Measurements from ENCODE around the gene PDE8B. TPM values are rescaled to one million over a fixed set of nuclear protein-coding genes. Genes with fewer than 3 reads are reported as not detected.

PDE8B gene
- total and polyA plus RNA-seq, 11 donors: 1.1 to 9.3 (median 3.4) TPM

- WGBS, 4 donors: 77 to 80% (median 78%) methylated on average over 3 of the region's 3 CpGs
- DNase-seq: no peak
- H3K27me3 ChIP-seq: no peaks in the 10 kb centered on the region
- TF ChIP-seq, protein P1, sequence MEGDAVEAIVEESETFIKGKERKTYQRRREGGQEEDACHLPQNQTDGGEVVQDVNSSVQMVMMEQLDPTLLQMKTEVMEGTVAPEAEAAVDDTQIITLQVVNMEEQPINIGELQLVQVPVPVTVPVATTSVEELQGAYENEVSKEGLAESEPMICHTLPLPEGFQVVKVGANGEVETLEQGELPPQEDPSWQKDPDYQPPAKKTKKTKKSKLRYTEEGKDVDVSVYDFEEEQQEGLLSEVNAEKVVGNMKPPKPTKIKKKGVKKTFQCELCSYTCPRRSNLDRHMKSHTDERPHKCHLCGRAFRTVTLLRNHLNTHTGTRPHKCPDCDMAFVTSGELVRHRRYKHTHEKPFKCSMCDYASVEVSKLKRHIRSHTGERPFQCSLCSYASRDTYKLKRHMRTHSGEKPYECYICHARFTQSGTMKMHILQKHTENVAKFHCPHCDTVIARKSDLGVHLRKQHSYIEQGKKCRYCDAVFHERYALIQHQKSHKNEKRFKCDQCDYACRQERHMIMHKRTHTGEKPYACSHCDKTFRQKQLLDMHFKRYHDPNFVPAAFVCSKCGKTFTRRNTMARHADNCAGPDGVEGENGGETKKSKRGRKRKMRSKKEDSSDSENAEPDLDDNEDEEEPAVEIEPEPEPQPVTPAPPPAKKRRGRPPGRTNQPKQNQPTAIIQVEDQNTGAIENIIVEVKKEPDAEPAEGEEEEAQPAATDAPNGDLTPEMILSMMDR (IDR thresholded peaks at IDR 0.05): no peak
- TF ChIP-seq POLR2A (IDR thresholded peaks at IDR 0.05): no peak
- no peak overlapping the region for H3K27ac ChIP-seq
- no peaks in the 10 kb centered on the region for H3K4me1 ChIP-seq
- no peak overlapping the region for H3K4me3 ChIP-seq
- no peak for ATAC-seq
- intact Hi-C loops (cut with DNase I): no loop called here
- no peaks in the 10 kb centered on the region for H3K36me3 ChIP-seq
- H3K9me3 ChIP-seq: no peaks in the 10 kb centered on the region
Observed at GRCh38 chr5:77251921-77252320, 41.4 kb downstream of the PDE8B start.

GRCh38 chr5:77255617-77256016 lies 45.1 kb downstream of the PDE8B start:
- Histone ChIP-seq H3K27ac (no peak overlapping the region), H3K9me3 (no peaks in the 10 kb centered on the region), H3K27me3 (no peaks in the 10 kb centered on the region), H3K4me1 (no peaks in the 10 kb centered on the region), H3K4me3 (no peak overlapping the region), H3K36me3 (no peaks in the 10 kb centered on the region)
- DNase-seq (no peak), ATAC-seq (no peak)
- intact Hi-C loops (cut with DNase I): loop anchor here in 1 of 10 donors (5.0 kb wide), 1 partner anchor 142 kb away; no protein-coding TSS in a partner anchor
- TF ChIP-seq POLR2A (IDR thresholded peaks at IDR 0.05): no peak
- TF ChIP-seq, protein P1 (IDR thresholded peaks at IDR 0.05): no peak
- 74 to 93% (median 81%) methylated on average over 6 of the region's 6 CpGs for WGBS, 4 donors

DNA sequence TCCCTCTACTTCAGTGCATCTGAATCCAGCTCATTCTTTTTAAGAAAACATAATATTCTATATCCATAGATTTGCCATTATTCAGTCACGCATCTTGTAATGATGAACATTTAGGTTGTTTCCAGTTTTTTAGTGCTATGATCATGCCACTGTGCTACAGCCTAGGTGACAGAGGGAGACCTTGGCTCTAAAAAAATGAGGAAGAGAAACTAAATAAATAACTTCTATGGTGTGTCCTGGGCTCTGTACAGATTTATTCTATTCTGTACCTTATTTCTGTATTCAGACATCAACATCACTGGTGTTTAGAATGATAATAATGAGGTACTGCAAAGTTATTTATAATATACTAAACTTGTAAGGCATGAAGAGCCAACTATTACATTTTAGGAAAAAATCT lies 45.9 kb downstream of the PDE8B start:
- no peak for ATAC-seq
- DNase-seq: no peak
- H3K4me3 ChIP-seq: no peak overlapping the region
- intact Hi-C loops (cut with DNase I): loop anchor here in 1 of 10 donors (5.0 kb wide), 1 partner anchor 141 kb away; no protein-coding TSS in a partner anchor
- H3K9me3 ChIP-seq: no peaks in the 10 kb centered on the region
- no peaks in the 10 kb centered on the region for H3K27me3 ChIP-seq
- 97 to 99% (median 97%) methylated on average over 1 of the region's 1 CpG for WGBS, 4 donors
- no peak overlapping the region for H3K27ac ChIP-seq
- no peaks in the 10 kb centered on the region for H3K4me1 ChIP-seq
- TF ChIP-seq, protein P1 (IDR thresholded peaks at IDR 0.05): no peak
- TF ChIP-seq POLR2A (IDR thresholded peaks at IDR 0.05): no peak
- H3K36me3 ChIP-seq: no peaks in the 10 kb centered on the region

DNA sequence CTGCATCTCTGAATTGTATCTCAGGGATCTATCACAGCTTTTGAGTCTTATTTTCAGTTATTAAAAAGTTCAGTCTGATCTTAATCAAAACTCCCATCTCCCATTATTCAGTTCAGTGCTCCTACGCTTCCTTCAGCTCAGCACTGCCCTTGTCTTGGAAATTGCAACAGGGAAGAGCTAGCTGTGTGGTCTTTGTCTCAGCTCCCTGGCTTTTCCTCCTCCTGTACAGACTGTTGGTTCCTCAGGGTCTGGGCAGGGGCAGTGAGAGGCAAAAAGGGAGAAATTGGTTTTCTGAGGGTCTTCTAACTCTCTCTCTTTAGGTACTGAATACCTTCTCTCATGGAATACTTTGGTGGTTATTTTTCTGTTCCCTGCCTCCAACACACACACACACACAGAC lies 48.2 kb downstream of the PDE8B start:
- Histone ChIP-seq H3K9me3 (no peaks in the 10 kb centered on the region), H3K27ac (no peak overlapping the region), H3K36me3 (no peaks in the 10 kb centered on the region), H3K4me3 (no peak overlapping the region), H3K4me1 (no peaks in the 10 kb centered on the region), H3K27me3 (no peaks in the 10 kb centered on the region)
- DNase-seq (no peak), ATAC-seq (no peak)
- TF ChIP-seq, protein P1 (IDR thresholded peaks at IDR 0.05): no peak
- no peak for TF ChIP-seq POLR2A (IDR thresholded peaks at IDR 0.05)
- intact Hi-C loops (cut with DNase I): loop anchor here in 1 of 10 donors (5.0 kb wide), 1 partner anchor 139 kb away; no protein-coding TSS in a partner anchor
- 80 to 93% (median 90%) methylated on average over 1 of the region's 1 CpG for WGBS, 4 donors
